Hypothalamus (tissue), 51 donors: ENCODE data around the gene DUSP8.
"Not testable (repeated sequence)": the region's sequence is repeated elsewhere in the genome, so short reads cannot be mapped to it uniquely, and the experiment has no call there.

Source experiments
- DNase-seq, 51 donors: peaks; one replicate each; lab custom pipeline; 2025; lab: John Stamatoyannopoulos, UW

The DUSP8 gene

GRCh38 chr11:1517117-1518005 is 54.7 kb downstream of the DUSP8 start:
- no peak for DNase-seq

- DNase-seq: no peak
Observed at GRCh38 chr11:1516273-1517067, 55.6 kb downstream of the DUSP8 start.

- peak in 49 of 51 donors; percentile 24 to 90 (median 68) for DNase-seq
Observed at GRCh38 chr11:1515082-1516060, 56.7 kb downstream of the DUSP8 start.

- DNase-seq: peak in 4 of 51 donors; percentile 11 to 39 (median 20)
Observed at GRCh38 chr11:1514336-1515061, 57.6 kb downstream of the DUSP8 start.

GRCh38 chr11:1513326-1514296 is 58.5 kb downstream of the DUSP8 start:
- DNase-seq: no peak

- not testable (repeated sequence) for DNase-seq
Observed at GRCh38 chr11:1512531-1513258, 59.4 kb downstream of the DUSP8 start.

- no peak for DNase-seq
Observed at GRCh38 chr11:1511937-1512496, 60.1 kb downstream of the DUSP8 start.

- no peak for DNase-seq
Observed at GRCh38 chr11:1510928-1511327, 61.1 kb downstream of the DUSP8 start.

- not testable (repeated sequence) for DNase-seq
Observed at GRCh38 chr11:1510351-1510750, 61.7 kb downstream of the DUSP8 start.

GRCh38 chr11:1509626-1510255 is 62.3 kb downstream of the DUSP8 start:
- no peak for DNase-seq

- no peak for DNase-seq
Observed at GRCh38 chr11:1508986-1509385, 63.1 kb downstream of the DUSP8 start.

GRCh38 chr11:1508491-1508891 is 63.6 kb downstream of the DUSP8 start:
- no peak for DNase-seq

- peak in 20 of 51 donors; percentile 22 to 64 (median 38) for DNase-seq
Observed at GRCh38 chr11:1507381-1508140, 64.5 kb downstream of the DUSP8 start.

- no peak for DNase-seq
Observed at GRCh38 chr11:1506981-1507380, 65.1 kb downstream of the DUSP8 start.

GRCh38 chr11:1505480-1505879 is 66.6 kb downstream of the DUSP8 start:
- DNase-seq: no peak

GRCh38 chr11:1504581-1505290 is 67.3 kb downstream of the DUSP8 start:
- no peak for DNase-seq
